Activated CD8-positive, alpha-beta memory T cell treated with anti-CD3 and anti-CD28 coated beads, Interleukin-2, amount 50 U/mL, for 24 hours (primary cell): ENCODE results near the gene RHOU.

ENCODE experiments used
- DNase-seq: peaks from one replicate; pipeline ENCODE4 v3.0.0-alpha.2; 2020; ENCODE audit errors: extremely low read depth

The RHOU gene

DNA sequence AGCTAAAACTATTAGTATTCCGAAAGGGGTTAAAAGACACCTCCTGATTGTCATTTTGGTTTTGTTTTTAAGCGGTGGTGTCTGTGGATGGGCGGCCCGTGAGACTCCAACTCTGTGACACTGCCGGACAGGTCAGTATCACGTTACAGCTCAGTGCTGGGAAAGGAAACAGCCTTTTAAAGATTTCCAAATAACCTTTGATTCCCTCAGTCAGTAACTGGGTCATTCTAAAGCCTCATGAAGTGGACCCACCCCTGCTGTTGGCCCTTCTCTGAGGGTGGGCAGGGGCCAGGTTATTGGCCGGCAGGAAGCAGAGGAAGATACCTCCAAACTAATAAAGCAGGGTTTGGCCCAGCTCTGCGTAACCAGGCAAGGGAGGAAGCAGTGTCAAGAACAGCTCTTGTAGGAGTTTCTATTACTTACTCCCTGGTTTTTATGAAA, 2.3 kb downstream of the RHOU start:
- DNase-seq, result no peak

DNA sequence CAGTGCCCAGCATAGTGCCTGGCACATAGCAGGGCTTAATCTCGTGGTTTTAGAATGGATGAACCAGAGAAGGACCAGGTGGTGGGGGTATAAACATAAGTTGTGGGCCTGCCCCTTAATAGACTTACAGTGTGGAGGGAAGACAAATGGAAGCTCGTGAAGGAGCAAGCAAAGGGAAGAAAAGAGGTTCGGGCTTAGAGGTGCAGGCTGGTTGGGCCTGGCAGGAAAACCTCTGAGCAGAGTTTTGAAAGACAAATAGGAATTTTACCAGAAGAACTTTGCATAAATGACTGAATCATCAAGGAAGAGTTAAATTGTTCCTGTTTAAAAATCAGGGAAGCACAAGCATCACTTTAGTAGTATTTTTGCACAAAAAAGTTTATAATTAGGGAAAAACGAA, 4.5 kb downstream of the RHOU start:
- no peak for DNase-seq

DNA sequence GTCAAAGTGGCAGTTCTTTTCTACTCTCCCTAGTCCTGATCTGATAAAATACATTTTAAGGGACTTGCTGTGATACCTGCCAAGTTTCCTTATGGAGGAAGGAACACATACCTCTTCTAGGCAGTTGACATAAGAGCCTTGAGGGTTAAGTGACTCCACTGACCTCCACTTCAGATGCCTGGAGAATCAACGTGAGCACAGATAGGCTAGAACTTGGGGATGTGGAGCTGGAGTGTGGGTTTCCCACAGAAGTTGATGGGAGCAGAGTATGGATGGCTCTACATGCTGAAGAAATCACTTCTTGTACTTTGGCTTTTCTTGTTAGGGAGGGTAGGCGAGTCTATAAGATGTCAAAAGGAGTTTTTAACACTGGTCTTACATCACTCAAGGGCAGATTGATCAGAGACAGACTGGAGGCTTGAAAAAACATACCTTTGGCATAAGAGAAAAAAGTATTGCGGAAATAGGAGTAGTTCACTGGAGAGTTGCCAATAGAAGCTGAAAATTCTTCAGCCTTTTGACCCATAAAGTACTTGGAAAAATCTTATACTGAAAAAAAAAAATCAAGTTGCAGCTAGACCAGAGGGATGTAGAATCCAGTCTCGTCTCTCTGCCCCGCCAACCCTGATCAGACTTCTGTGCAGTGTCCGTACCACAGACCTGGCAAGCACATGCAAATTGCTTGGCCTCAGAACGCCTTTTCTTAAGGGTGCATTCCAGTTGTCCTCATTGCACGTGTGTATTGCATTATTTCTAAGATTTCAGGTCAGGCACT, 5.5 kb downstream of the RHOU start:
- DNase-seq, result no peak

DNA sequence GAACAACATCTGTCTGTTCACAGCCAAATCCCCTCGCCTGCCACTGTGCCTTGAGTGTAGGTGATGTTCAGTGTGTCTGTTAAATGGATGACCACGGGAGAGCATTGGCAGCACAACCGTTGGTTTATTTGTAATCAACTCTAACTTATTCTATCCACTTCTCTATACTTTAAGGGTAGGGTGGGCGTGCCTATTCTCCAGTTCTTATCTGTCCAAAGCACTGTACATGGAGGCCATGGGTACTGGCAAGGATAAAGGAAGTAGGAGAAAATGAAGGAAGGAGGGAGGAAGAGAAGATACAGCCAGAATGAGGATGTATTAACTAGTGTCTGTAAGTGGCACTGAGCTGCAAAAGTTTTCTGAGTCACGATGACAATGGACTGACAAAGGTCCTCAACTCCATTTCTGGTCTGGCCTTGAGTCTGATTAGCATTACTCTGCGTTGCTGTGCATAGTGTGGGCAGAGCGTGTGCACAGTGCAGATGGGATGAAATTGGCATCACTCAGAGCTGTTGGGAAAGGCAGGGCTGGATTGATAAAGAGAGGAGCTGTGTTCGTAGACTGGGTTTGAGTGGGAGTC, 7.1 kb downstream of the RHOU start:
- no peak for DNase-seq

DNA sequence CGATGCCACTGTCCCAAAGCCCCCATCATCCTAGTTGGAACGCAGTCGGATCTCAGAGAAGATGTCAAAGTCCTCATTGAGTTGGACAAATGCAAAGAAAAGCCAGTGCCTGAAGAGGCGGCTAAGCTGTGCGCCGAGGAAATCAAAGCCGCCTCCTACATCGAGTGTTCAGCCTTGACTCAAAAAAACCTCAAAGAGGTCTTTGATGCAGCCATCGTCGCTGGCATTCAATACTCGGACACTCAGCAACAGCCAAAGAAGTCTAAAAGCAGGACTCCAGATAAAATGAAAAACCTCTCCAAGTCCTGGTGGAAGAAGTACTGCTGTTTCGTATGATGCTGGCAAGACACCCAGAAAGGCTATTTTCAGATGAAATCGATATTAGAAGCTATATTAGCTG, 8.1 kb downstream of the RHOU start:
- no peak for DNase-seq

DNA sequence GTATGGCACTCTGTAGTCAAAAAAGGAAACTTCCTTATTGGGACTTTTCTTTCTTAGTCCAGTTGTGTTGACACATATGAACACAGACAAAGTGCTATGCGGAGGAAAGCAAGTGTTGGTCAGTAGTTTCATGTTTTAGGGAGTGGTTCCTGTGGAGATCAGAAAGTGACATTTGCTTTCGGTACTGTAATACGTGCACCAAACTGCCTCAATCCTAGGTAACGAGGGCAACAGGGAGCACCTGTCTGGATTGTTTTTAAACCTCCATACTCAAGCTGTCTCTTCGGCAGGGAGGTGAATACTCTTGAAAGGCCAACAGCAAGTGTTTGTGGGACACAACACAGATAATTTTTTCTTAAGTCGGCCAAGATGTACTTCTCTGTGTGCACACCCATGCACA, 9.1 kb downstream of the RHOU start:
- no peak for DNase-seq

DNA sequence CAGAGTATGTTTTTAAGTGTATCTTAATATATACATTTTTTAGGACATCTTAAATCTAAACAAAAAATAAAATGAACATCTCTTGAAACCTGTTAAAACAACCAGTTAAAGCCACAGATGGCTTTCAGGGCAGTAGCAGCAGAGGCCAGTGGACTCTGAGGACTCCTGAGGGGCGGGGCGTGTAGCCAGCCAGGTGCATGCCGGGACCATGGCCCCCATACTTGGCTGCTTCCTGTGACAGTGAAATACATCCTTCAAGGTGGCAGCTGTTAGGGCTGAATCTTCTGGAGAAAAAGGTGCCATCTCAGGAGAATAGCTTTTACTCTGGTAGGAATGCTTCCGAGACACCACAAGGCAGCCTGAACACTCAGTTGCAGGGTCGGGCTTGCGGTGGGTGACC, 9.6 kb downstream of the RHOU start:
- DNase-seq, result no peak

DNA sequence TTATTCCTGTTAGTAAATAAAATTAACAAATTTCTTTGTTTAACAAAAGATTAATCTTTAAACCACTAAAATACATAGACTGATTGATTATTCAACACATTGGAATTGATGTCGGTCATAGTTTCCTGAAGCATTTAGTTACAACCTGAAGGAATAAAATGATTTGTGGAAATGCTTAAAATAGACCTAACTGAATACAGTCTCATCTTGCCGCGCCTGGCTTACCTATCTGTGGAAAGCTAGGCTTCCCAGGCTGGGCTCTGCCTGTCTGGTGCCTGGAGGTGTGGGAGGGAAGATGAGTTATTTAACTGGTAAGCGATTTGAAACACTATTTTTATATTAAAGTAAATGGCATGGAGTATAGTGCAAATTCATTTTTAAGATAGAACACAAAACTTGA, 10.2 kb downstream of the RHOU start:
- no peak for DNase-seq

DNA sequence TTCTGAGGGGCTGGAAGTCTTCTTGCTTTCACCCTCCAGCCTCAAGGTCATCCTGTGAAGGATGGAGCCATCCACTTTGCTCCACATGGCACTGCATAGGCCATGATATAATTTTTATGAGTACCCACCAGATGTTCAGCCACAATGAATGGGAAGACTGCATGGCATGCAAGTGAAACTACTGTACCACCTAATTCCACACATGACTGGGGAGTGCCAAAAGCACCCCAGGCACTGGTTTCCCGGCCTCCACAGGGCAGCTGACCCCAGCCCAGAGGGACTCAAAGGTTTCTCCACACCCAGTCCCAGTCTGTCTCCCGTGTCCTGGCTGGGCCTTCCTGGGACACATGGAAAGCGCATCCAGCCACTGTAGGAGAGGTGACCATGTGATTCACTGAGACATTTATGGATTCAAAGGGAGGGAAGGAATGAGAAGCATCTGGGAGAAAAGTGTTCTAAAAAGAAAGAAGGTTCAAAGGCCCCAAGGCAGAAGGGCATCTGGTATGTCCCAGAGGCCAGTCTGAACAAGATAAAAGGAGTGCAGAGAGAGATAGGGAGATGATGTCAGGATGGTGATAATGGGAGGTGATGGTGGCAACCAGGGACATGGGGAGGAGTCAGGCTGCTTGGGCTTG, 12.1 kb downstream of the RHOU start:
- no peak for DNase-seq

DNA sequence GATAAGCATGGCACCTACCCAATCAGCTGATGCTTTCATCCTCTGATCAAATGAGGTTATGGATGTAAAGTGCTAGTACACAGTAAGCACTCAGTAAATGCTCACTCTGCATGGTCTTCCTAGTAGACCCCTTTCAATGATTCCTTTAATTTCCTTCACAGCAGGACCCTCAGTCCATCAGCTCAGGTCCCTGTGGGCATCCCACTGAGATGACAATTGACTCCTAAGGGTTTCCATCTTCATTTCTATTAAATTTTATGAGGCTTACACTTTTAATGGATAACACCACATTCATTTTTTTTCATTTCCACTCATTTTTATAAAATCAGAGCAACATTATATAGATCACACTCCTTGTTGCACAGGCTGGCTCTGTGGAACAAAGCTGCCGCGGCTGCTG, 12.8 kb downstream of the RHOU start:
- DNase-seq, result no peak

DNA sequence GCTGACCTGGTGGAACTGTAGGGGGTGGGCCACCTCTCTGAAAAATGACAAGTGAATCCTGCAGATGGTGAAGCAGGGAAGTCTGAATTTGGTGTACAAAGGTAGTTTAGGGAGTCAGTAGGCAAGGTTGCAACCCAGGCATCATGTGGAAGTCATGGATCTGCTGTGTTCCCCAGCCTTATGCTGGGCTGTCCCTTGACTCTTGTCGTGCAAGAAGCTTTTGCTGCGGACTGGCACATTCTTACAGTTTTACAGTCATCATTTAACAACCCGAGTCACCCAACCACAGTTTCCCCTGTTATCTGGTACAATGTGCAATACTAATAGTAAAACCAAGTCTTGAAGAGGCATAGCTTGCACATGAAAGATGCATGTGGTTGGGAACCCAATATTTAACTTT, 13.2 kb downstream of the RHOU start:
- DNase-seq, result no peak

DNA sequence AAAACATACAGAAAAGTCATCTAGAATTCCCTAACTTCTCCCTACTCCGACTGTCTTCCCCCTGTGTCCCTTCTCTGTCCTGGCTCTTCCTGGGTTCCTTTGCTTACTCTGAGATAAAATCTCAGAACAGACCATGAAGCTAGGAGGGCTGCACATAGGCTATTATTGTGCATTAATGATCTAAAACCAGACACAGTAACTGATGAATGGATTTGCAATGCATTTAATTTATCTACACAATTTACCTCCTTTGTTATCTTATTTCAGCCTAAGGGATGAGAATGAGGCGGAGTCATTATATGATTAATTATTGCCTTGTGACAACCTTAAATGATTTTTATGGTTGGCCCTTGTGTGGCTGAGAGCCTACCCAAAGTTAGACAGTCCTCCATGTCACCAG, 14.5 kb downstream of the RHOU start:
- no peak for DNase-seq

DNA sequence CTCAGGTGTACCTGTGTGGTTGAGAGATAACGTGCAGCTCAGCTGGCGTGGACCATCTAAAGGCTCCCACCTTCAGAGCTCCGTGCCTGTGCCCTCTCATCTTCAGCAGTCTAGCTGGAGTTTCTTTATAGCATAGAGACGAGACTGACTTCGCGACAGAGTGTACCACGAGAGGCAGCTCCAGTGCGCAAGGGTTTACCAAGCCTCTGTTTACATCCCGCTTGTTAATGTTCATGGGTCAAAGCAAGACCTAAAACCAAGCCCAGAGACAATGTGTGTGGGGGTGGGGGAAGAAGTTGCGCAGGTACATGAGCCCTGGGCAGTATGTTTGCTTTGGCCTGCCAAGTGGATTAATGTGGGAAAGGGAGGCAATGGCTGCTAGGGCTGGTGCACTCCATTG, 15.6 kb downstream of the RHOU start:
- no peak for DNase-seq

DNA sequence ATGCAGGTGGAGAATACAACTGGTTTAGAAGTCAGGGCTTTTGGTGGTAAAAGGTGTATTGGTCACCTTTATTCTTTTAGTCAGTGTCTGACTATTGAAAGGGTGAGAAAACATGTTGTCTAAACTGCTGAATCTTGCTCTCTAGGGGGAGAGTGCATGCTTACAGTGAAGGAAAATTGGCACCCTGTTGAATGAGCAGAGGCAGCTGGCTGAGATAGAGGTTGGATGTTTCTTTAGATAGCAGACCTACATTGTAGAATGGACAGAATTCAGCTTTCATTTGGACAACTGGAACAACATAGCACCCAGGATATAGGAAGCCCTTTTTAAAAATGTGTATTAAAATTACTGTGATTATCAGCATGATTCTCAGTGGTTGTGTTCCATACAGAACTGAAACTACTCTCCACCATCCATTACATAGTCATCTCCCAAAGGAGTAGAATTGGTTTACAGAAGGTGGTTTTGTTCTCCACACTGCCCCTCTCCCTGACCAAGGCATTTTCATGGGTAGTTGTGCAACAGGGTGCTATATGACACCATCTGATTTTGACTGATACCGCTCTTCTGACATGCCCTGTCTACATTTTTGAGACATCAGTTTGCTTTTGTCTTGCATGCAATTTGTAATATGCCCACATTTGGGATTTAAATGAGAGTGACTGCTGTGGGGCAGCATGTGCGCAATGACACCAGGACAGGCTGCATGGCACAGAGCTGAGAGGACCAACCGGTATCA, 16.2 kb downstream of the RHOU start:
- no peak for DNase-seq

DNA sequence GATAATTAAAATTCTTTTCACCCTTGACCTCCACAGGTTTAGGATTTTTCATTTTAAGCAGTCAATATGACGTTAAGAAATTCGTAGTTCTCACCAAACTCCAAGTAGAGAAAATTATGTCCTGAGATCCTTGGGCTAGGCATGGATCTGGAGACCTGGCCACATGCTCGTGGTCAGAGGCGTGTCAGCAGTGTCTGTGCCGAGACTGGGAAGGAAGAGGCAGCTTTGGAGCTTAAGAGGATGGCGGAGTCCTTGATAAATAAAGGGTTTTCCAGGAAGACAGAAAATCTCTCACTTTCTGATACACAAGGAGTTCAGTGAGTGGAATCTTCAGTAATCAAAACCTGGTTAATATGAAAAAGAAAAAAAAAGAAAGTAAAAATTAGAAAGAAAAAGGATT, 17.0 kb downstream of the RHOU start:
- no peak for DNase-seq

DNA sequence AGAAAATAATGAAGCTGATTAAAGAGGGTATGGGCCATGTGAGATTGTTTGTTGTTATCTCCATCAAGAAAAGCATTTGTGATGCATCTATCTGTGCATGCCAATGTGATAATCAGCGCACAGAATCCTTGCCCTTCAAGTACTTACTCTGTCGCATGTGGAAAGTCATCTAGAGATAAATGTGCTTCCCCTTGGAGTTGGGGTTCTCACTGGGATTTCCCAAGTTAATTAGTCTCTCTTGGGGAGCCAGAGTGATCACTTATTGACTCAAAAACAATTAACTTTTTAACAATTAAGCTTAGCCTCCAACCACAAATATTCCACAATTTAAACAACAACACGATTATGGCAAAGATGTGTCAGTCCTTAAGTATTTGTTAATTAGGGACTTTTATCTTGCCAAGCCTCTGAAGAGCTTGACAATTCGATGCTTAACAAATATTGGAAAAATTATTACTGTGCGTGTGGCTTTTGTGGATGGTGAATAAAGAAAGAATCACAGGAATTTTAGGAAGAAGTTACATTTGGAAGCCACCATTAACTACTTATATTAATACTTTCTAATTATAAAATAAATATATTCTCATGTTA, 17.5 kb downstream of the RHOU start:
- DNase-seq, result no peak

DNA sequence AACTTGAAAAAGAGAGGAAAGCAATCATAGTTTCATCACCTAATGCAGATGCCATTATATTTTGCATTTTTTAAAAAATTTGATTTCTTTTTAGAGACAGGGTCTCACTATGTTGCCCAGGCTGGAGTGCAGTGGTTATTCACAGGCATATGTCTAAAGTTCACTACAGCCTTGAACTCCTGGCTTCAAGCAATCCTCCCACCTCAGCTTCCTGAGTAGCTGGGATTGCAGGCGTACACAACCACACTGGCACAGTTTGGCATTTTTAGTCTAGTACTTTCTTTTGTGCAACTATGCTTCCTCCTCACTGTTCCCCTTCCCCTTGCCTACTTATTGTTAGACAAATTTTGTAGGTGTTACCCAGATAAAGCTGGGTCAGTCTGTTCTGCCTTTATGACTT, 18.0 kb downstream of the RHOU start:
- no peak for DNase-seq

DNA sequence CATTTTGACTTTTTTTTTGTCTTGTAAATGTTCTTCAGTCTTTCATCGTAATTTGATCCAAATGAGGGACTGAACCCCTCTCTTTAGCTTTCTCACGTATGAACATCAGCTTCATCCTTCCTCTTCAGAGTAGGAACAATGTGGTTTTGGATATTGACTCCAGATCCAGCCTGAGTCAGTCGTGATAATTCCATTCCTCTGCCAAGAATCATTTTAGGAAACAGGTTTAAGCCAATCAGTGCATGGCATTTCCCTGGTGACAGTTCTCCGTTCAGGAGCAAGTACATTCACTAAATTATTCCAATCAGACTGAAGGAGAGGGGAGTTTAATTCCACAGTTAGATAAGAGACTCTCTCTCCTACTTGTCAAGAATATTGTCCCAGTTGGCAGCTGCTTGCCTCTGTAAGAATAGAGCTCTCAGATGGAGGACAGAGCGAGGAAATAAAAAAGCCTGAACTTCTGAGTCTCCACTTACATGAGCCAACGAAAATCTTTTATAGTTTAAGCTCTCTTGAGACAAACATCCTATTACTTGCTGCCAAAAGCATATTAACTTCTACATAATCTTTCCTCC, 18.6 kb downstream of the RHOU start:
- DNase-seq, result no peak

DNA sequence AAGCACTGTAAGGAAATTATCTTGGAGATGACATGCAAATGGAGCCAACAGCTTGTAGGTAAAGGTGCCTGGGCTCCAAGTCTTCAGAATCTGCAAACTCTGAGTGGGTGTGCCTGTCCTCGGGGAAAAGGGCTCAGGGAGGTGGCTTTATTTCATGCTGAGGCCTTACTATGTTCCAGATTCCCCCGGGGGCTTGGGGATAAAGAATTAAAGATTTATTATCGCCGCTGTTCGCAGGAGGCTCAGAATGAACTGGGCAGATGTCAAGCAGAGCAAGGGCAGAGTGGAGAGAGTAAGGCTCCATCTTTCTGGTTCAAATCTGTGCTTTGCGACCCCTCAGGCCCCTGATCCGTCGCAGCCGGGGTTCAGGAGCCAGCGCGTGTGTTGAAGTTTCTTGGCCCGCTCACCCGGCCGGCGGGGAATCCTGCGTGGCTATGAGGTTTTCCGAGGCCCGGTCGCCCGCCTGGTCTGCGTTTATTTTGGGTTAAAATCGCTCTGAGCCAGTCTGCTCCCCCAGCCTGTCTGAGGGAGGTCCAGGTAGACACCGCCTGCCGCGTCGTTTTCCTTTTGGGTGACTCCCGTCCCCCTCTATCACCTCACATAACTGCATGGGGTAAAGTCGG, 19.5 kb downstream of the RHOU start:
- no peak for DNase-seq

DNA sequence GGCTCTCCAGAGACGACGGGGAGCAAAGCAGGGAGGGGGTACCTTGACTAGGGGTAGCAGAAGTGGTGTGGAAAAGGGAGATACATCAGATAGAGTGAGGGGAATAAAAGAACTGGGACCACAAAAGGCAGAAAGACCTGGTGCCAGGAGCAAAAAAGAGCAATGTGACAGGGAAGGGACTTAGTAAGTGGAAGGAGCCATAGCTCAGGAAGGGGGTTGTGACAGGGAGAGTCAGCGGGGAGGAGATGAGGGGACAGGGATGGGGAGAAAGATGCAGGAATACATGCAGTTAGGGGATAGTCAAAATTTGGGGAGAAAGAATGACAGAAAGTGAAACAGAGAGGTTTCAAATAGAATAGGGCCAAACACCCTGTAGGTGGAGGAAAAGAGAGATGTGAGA, 20.5 kb downstream of the RHOU start:
- no peak for DNase-seq

DNA sequence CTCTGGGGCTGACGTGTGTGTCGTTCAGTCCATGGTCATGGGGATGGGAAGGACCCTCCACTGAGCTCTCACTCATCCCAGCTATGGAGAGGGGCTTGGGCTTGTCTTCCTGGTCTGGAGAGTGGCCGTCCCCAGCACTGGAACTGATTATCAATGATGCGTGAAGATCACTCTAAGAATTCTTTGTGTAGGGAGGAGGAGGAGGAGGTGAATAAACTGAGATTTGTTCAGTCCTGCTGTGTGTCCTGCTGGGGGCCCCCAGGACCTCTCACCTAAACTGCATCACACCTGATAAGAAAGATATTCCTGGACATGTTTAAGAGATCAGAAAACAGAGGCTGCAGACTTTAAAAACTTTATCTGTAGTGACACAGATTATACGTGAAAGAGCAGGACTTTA, 21.2 kb downstream of the RHOU start:
- no peak for DNase-seq

DNA sequence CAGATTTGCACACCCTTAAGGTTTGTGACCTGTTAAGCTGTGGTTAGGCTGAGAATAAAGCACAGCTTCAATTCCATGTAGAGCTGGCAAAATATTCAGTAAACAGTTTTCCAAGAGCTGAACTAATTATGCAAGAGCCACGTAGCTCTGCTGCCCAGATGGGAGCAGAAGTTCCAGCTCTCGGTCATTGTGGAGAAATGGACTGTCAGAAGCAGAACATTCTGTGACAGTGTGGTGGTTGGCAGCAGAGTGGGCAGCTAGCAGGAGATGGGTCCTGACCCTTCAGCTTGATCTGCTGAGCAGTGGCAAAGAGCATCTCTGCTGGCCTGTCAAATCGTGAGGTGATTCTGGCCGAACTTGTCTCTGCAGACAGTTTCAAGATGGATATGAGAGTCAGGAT, 23.2 kb downstream of the RHOU start:
- no peak for DNase-seq
